NCI-H146 (cell line): ENCODE data around the gene MTARC2.

Experiments
- DNase-seq: peaks from one replicate; lab custom pipeline; 2025; lab: John Stamatoyannopoulos, UW

MTARC2 gene

DNA sequence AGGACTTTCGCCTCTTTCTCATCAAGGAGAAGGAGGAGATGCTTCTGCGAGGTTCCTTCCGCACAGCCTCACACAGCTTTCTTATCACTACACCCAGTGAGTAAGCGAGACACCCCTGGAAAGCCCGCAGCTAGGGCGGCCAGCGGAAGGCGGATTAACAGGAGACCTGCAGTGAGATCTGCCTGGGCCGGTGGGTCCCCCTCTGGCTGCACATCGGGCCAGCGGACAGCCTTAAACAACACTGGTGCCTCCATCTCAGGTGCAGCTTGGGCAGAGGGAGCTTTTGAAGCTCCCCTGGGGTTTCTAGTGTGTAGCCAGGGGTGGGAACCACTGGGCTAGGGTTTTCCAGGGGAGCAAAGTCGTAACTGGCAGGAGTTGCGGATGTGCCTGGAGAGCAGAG lies 21.1 kb downstream of the MTARC2 start:
- DNase-seq = no peak

DNA sequence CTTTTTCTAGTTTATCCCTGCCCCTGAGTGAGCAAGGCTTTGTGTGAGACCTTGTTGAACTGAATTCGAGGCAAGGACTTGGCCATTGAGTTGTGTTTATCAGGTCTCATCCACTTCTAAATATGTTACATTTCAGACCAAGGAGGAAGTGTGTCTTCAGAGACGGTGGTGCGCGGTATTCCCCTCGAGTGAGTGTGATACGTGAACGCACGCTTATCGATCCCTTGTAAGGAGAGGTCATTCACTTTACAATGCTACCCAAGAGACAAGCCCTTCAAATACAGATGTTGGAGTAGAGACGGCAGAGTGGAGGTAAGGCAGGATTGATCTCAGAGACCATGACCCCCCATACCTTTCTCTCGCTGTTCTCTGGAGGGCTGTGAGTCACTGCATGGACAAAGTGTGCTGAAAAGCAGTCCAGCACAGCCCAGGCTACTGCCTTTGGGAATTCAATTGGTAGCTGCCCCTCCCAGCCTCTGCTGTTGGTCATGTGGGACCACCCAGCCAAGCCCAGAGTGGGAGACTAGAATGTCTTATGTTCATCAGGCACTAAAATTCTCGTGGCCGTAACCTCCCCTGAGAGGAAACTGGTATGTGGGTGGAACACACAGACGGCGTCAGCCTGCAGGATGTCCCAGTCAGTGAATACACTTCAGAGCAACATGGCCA lies 22.3 kb downstream of the MTARC2 start:
- DNase-seq = no peak

DNA sequence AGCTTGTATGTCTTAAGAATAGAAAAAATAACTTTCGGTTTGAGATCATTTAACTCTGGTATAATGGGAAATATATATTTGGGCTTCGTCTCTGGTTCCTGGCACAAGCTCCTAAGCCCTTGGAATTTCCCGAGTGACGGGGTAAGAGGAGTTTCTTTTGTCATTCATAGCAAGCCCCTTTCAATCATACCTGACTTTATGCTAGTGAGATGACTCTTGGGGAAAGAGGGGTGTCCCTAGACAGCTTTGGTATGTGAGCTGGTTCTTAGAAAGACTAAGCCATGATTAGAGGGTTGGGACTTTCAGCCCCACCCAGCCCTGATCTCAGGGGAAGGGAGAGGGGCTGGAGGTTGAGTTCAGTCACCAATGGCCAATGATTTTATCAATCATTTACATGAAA lies 24.7 kb downstream of the MTARC2 start:
- no peak for DNase-seq

DNA sequence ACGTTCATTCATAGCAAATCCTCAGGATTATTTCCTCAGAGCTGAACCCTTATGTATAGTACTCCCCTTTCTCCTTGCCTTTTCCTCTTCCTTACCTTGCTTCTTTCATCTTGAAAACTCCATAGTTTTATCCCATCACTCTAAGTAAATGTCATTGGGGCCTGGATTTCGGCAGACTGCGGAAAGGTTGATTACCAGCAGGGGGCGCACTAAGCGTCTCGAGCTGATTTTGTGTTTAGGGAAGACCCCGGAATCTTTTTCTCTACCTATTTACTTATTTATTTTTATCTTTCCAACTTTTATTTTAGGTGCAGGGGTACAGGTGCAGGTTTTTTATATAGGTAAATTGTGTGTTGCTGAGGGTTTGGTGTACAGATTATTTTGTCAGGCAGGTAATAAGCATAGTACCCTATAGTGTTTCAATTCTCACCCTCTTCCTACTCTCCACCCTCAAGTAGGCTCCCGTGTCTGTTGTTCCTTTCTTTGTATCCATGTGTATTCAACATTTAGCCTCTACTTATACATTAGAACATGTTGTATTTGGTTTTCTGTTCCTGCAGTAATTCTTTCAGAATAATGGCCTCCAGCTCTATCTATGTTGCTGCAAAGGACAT lies 27.2 kb downstream of the MTARC2 start:
- DNase-seq = no peak

DNA sequence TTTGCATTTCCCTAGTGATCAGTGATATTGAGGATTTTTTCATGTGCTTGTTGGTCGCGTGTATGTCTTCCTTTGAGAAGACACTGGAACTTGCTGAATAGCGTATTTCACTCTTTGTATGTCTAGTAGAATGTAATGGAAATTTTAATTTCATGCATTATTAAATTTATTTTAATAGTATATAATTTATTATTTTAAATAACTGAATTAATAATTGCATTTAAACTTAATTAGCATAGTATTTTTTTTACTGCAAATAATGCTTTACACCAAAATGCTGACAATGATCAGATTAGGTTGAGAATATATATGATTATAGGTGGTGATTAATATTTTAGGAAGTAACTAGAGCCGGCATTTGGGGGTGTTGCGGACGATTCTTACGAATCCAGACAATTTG lies 28.1 kb downstream of the MTARC2 start:
- DNase-seq = no peak

DNA sequence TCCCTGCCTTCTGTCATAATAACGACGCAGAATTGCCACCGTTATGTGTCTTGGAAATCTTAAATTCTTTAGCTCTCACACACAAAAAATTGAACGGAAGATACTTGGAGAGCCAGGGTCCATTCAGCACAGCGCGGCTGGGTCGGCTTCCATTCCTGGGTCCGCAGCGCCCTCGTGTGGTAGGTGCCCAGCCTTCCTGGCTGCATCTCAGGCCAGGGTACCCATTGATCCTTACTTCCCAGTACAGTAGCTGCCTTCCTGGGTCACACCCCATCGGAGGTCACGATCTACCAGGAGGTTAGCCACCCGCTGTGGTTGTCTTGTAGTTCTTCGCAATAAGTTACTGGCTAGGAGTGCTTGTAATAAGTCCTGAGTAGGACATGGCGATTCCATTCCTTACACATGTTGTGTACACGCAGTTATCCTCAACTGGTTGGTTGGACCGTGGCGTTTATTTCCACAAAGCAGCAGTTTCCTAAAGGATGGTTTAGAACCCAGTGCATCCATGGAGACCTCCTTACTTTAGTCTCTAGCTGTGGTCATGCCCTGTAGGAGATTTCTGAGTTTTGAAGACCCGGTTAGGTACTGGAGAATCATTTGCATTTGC lies 28.7 kb downstream of the MTARC2 start:
- DNase-seq = peak; percentile 55

DNA sequence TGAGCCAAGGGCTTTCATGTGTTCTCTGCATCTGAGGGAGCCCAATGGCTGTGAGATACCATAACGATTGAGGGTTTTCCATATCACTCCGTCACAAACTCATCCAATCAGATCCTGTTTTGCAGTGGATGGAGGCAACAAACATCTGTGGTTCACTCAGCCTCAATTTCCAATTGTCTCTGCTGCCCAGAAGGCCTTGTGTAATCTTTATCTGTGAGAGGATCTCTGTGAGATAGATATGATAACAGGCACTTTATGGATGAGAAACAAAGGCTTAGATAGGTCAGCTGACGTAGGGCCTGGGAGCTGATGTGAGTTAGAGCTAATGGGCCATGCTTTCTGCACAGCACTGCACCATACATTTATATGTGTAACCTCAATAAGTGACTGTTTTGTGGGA lies 35.3 kb downstream of the MTARC2 start:
- DNase-seq = no peak

DNA sequence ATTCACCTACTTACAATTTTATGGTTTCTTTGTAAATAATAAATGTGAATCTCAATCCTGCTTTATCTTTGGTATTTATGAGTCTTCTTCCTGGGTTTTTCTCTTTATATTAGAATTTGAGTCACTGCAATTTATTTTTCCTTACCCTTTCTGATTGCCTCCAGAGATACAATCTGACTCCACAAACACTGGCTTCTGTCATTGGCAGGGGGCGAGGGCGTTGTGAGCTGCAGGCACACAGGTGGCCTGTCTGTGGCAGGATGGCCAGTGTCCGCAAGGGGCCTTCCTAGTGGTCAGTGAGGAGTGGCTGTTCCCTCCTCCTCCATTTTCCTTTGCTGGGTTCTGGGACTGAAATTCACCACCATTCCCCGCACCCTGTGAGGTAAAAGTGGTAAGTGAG lies 36.6 kb downstream of the MTARC2 start:
- no peak for DNase-seq

DNA sequence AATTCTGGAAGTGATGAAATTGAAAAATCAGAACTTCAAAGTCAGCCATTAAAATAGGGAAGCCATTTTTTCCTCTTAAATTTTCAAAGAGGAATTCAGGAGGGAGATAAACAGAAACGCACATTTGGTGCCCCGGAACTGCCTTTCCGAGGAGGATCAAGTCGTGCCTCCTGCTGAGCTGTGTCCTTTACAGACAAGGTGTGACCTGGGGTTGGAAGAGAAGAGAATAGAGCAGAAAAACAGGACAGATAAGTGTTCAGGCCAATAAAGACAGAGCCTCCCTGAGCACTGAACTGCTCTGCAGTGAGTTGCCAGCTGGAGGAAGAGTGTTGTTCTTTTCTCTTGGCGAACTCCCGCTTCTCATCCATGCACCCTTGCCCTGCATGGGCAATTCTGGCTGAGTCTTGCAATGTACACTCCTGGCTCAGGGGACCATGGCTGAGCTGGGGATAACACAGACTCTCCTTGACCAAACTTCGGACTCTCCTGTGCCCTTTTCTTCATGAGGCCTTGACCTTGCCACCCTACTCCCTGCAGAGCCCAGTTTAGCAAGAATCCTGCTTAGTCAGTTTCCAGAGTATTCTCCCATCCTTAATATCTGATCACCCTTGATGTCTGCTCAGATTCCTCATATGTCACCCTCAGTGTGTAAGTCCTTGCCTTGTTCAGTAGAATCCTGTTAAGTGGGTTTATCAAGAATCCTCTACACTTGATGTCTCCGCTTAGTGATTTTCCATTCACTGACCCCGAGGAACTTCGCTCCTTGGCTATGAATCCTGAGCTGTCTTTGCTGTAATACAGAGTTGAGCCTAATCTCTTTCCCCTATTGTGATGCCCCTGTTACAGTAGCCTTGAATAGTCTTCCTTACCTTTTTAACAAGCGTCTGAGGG lies 37.3 kb downstream of the MTARC2 start:
- DNase-seq = no peak

DNA sequence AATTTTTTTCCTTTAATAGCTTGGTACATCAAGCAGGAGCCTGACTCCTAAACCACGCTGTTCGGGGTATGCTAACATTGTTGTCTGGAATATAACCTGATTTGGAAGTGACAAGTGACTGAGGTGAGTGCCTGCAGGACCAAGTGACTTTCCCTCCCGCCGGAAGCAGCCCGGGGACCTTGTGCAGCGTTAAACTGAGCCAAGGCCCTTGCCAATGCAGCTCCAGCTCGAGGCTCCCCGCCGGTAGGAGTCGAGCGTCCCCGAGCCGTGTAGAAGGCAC lies 37.9 kb downstream of the MTARC2 start:
- no peak for DNase-seq

DNA sequence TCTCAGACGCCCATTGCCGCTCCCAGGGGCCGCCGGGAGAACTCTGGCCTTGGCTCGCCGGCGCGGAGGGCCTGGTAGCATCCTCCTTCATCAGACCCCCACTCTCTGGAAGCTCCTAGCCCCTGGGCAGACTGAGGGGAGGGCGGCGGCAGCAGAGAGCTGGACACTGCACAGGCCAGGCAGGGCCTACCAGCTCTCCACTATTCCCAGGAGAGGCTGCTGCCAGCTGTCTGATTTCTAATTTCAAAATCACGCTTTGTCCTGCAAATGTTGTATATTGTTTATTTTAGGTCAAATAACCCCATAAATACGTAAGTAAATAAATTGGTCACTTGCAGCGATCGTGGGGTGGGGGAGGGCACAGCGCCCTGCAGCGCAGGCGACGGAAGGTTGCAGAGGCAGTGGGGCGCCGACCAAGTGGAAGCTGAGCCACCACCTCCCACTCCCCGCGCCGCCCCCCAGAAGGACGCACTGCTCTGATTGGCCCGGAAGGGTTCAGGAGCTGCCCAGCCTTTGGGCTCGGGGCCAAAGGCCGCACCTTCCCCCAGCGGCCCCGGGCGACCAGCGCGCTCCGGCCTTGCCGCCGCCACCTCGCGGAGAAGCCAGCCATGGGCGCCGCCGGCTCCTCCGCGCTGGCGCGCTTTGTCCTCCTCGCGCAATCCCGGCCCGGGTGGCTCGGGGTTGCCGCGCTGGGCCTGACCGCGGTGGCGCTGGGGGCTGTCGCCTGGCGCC lies 38.4 kb downstream of the MTARC2 start, which contains the start of gene MTARC1:
Gene MTARC1 (plus strand): TSS at position 577 of the 732 bp plus-strand sequence. CDS start 32 bp downstream, at position 609.
- DNase-seq = peak; percentile 94

DNA sequence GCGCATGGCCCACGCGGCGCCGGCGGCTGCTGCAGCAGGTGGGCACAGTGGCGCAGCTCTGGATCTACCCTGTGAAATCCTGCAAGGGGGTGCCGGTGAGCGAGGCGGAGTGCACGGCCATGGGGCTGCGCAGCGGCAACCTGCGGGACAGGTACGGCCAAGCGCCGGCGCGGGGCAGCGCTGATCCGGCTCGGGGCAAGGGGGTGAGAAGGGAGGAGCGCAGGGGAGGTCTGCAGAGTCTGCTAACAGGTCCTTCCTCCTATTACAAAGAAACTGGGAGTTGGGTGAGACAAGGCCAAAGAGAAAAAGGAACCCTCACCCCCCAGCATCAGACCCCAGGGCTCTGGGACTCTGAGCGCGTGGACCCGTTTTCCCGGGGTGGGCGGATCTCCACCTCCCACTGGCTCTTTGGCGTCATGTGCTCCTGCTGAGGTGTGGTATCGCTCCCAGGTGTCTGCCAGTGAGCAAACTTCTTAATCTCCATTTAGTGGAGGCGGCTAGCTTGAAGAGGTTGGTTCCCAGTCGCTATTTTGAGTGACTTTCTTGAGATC lies 39.0 kb downstream of the MTARC2 start:
- peak; percentile 82 for DNase-seq

DNA sequence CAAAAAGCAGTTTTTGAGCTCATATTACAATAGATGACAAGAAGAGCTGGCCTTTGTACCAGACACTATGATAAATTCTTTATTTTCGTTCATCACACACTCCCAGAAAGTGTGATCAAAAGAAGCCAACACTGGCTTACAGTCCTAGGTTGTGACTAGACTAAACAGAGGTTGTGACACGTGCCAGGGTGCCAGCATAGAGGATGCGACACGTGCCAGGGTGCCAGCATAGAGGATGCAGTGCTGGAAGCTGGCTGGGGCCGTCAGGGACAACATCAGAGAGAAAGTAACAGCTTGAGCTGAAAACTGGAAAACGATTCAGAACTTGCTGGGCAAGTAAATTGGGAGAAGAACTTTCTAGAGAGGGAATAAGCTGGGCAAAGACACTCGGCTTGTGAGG lies 40.8 kb downstream of the MTARC2 start:
- DNase-seq = no peak

DNA sequence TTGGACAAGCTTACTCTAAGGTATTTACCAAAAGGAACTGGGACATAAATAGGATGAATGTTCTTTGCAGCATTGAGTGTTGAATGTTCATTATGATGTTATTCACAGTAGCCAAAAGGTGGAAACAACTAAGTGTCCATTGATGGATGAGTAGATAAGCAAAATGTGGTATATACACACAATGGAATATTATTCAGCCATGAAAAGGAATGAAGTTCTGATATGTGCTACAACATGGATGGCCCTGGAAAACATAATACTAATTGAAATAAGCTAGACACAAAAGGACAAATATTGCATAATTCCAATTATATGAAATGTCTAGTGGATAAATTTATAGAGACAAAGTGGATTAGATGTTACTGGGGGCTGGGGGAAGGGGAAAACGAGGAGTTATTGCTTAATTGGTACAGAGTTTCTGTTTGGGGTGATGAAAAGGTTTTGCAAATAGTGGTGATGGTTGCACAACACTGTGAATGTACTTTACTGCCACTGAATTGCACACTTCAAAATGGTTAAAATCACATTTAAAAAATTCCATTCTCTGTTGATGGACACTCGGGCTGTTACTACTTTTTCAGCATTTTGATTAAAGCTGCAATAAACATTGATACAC lies 41.5 kb downstream of the MTARC2 start:
- no peak for DNase-seq

DNA sequence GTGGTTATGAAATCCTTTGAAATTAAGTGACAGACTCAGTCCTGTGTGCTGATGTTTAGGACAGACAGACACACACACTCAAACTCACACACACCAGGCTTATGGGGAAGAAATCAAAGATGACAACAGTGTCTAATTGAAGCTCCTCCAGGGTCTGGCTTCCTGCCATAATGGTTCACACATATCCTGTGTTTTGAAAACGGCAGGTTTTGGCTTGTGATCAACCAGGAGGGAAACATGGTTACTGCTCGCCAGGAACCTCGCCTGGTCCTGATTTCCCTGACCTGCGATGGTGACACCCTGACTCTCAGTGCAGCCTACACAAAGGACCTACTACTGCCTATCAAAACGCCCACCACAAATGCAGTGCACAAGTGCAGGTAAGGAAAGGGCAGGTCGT lies 43.2 kb downstream of the MTARC2 start:
- no peak for DNase-seq

DNA sequence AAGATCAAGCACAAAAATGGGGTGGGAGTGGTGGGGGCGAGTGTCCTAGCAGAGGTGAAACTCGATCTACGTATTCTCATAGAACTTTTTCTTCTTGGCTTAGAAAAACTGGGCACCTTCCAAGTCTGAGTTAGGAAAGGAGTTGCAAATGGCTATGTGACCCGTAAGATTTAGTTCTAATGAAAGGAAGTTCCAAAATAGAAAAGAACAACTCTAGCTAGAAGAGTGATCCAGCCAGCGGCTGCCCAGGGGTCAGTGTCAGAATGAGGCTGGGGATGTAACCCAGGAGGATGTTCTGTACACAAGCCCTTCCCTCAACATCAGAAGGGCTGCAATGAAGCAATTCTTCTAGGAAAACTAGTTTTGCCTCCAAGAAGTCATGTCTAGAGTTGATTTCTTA lies 43.8 kb downstream of the MTARC2 start:
- no peak for DNase-seq

DNA sequence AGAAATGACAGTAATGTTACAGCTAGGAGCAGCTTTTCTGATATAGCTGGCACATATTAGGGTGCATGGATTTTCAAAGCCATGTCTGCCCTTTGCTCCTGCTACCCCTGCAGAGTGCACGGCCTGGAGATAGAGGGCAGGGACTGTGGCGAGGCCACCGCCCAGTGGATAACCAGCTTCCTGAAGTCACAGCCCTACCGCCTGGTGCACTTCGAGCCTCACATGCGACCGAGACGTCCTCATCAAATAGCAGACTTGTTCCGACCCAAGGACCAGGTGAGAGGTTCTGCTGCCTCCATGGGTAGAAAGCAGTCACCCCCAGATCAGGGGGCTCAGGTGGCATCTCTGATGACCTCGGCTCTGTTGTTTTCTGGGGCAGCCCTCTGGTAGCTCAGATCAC lies 48.4 kb downstream of the MTARC2 start:
- DNase-seq = no peak

DNA sequence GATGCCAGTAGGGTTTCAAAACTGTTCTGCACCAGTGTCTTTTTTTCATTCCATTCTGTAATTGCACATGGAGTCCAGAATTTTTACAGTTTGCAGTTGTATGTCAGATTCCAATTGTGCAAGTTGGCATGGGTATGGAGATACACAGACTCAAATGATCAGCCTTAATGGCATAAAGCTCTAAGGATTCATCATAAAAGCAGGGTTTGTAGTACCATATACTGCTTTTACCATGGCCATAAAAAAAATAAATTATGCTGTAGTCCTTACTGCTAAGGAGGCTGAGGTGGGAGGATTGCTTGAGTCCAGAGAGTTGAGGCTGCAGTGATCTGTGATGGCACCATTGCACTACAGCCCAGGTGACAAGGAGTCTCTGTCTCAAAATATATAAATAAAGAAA lies 48.9 kb downstream of the MTARC2 start:
- no peak for DNase-seq

DNA sequence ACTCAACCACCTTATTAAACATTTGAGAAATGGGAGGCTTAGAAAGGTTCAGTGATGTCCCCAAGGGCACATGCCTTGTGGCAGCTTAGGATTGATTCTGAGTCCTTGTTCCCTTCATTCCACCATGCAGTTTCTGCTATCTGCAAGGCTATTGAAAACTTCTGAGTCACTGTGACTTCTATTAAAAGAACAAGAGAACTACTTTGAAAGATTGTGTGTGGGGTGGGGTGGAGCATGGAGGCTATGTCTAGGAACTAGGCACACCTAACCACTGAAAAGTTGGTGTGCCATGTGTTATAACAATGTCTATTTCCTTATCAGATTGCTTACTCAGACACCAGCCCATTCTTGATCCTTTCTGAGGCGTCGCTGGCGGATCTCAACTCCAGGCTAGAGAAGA lies 49.4 kb downstream of the MTARC2 start:
- no peak for DNase-seq

DNA sequence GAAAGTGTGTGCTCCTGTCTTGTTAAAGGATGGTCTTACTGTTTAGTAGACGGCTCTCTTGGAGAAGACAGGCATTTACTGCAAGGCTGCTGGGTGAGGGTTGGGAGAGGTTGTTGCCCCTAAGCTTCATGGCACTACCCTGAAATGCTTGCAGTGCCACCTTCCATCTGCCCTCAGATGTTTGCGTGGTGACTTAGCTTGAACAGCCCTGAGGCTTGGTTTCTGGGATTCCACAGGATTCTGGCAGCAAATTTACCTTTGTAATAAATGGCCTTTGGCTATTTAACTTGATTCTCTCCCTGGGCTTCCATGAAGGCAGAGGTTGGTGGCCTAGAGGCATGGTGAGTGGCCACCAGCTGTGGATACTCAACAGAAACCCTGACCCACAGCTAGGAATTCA lies 50.2 kb downstream of the MTARC2 start:
- no peak for DNase-seq

DNA sequence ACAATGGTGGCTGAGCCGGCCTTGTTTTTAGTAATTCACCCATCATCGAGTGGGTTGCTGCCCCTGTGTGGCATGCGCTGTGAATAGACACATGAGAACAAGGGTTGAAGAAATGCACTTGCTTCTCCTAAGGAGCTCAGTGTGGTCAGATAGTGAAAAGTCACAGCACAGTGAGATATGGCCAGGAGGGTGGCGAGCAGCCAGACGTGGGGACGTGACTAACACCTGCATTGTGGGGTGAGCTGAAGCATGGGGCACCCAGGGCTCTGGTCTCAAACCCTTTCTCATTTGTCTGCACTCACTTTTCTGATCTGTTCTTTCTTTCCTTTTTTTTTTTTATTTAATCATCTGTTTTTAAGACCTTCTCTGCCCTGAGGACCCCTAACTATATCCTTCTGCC lies 52.1 kb downstream of the MTARC2 start:
- DNase-seq = no peak
